GM21390 (cell line): Measurements from ENCODE around the gene ITPR3.

Source experiments
- ATAC-seq: cut with Tn5 transposase; IDR thresholded peaks from one replicate; pipeline ENCODE4 v1.9.1; 2021; ENCODE audit not compliant: unreplicated experiment

The ITPR3 gene

GRCh38 chr6:33727932-33728331 is 106.8 kb downstream of the ITPR3 start:
- ATAC-seq: no peak

- ATAC-seq: no peak
These were observed 107.3 kb downstream of the ITPR3 start for GRCh38 chr6:33728438-33728837.

DNA sequence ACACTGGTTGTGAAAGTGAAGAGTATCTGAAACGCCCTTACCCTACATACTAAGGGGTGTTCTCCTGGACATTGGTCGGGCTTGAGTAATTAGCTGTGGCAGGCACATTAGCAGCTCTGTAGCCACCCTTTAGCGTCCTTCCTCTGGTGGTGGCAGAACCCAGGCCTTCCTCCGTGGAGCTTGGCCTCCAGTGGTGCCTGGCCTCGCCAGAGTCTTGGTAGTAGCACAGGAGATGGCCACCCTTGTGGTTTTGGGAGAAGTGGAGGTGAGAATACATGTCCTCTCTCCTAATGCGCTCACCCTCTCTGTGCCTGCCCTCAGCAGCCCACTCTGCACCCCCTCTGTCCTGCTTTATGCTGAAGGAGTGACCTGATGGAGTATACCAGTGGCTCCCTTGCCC is 107.9 kb downstream of the ITPR3 start:
- ATAC-seq: no peak

- ATAC-seq: no peak
These were observed 109.5 kb downstream of the ITPR3 start for GRCh38 chr6:33730611-33731010.

DNA sequence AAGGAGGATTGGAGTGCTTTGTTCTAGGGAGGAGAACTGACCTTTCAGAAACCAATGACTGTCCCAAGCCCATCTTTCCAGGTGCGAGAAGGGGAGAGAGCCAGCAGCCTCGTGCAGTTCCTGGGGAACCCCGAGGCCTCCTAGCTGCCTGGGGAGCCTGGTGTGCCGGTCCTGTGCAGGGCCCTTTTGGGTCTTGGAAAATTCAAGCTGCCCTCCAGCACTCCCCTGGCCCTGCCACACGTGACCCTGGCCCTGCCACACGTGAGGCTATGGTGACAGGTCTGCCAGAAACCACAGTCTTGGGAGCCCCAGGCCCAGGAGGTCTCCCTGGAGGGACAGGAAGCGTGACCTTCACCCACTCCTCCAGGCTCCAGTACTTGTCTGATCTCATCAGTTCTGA is 109.9 kb downstream of the ITPR3 start:
- no peak for ATAC-seq

GRCh38 chr6:33731751-33732282 is 110.7 kb downstream of the ITPR3 start:
- no peak for ATAC-seq

GRCh38 chr6:33732385-33732784 is 111.3 kb downstream of the ITPR3 start:
- no peak for ATAC-seq

DNA sequence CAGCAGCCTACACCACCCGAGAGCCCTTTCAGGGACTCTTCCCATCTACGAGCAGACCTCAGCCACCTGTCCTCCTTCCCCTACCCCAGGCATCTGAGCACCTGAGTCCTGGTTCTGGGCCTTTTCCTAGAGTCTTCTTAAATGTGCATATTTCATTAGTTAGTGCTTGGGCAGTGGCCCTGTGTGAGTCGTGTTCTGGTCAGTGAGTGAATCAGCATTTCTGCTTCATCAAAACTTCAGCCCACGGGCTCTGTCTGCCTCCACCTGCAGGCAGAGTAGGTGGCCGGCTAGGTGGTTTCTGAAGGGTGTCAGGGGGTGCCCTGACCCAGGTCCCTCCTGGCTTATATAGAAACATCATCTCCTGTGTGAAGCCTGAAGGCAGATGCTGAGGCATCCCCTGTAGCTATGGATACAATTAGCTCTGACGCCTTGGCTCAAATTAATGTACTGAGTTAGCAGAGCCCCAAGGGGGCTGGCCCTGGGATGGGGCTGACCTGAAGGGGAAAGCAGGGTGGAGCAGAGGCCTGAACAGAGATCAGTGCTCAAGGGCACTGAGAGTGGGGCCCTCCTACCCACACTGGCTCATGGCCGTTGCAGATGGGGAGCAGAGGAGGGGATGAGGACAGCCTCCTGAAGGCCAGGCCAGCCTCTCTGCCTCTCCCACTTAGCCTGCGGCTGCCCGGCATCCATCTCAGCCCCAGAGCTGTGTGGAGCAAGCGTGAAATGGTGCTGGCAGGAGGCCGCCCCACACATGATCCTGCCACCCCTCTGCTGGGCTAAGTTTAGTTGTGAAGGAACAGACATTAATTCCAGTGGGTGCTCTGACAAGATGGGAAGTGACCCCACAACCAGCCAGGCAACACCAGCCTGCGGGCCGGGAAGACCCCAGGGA is 111.9 kb downstream of the ITPR3 start:
- ATAC-seq: no peak

- ATAC-seq: no peak
These were observed 112.5 kb downstream of the ITPR3 start for GRCh38 chr6:33733709-33734007.

- ATAC-seq: no peak
These were observed 114.1 kb downstream of the ITPR3 start for GRCh38 chr6:33735216-33735615.

GRCh38 chr6:33737267-33738026 is 116.3 kb downstream of the ITPR3 start:
- no peak for ATAC-seq

DNA sequence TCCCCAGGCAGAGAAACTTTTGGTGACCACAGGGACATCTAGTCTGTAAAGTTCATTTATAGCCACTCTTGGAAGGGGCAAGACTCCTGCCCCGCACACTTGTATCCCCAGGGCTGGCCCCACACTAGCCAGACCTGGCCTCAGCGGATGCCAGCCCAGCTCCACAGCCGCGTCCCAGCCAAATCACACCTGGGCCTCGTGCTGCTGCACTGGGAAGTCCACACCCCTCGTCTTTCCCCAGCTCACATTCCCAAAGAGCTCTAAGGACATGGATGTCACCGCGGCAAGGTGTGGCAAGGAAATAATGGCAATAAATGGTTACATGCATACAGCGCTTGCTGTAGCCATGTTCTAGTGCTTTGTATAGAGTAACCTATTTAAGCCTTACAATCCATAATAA is 117.0 kb downstream of the ITPR3 start:
- ATAC-seq: no peak

DNA sequence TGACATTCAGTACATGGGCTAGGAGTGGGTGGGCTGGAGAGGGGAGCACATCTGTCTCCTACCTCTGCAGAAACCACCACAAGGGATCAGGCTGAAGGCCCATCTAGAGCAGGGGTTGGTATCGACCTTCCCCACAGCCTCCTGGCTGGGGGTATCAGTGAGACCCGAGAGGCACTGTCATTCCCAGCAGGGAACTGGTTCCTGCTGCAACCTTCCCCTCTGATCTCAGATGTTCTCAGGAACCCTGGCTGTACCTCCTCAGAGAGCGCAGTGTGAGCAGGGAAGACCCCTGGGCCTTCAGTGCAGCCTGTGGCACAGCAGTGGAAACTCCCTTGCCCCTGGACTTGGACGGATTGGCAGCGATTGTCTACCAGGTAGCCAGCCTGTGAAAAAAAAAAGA is 117.8 kb downstream of the ITPR3 start:
- ATAC-seq: no peak

DNA sequence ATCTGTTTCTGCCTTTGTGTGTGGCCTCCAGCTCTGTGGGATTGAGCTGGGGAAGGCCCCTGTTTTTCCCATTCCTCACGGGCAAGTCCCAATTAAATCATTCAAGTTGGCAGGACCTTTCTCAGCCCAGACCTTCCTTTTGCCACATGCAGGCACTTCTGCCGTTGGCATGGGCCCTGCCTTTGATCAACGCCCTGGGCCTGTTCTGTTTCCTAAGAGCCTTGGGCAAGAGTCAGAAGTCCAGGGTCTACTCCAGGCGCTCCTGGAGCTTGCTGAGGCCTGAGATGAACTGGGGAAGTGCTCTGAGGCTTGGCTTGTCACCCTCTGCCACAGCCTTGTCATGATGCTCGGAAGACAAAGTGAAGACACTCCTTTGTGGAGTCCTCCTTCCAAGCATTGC is 118.4 kb downstream of the ITPR3 start:
- no peak for ATAC-seq

GRCh38 chr6:33740204-33740608 is 119.1 kb downstream of the ITPR3 start:
- ATAC-seq: no peak

GRCh38 chr6:33740794-33741193 is 119.7 kb downstream of the ITPR3 start:
- ATAC-seq: no peak

DNA sequence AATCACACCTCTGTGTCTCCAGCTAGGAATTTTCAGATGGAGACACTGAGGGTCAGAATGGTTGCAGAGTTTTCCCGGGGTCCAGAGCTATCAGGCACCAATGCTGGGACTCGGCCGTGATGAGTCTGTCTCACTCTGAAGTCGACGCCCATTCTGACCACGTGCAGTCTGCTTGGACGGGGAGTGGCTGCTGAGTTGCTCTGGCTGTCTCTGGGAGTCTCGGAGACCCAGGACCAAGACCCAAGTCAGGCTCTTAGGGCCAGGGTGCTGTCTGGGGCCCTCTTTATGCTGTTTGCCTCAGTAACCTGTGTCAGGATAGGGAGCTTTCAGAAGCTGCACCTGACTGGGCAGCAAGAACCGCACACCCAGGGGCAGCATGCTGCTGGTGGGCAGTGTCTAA is 121.0 kb downstream of the ITPR3 start:
- ATAC-seq: no peak

GRCh38 chr6:33742837-33743236 is 121.7 kb downstream of the ITPR3 start:
- ATAC-seq: no peak

GRCh38 chr6:33744001-33744848 is 123.1 kb downstream of the ITPR3 start:
- ATAC-seq: no peak

DNA sequence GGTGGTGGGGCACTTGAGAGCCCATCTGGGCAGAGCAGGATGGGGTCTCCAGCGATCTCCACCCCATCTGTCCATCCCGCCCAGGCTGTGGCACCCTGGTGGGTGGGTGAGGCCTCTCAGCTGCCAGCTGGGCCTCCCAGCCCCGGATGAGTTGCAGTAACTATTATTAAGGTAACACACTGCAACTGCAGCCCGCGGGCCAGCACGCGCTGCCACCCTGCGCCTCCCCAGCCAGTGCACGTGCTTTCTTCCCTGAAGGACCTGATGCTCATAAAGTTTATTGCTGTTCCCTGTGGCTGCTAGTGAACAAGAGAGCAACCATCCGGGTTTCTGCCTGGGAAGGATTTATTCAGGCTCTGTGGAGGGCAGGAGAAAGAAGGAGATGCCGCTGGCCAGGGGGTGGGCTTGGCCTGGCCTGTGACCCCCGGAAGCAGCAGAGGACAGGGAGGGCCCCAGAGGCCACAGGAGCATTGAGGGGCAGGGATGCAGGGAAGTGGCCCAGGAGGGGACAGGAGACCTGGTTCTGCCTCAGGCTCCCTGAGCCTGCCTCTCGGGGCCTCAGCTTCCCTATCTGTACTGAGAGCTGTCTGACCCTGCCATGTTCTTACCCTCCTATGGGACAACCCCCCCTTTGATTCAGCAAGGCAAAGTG is 123.9 kb downstream of the ITPR3 start:
- ATAC-seq: no peak

DNA sequence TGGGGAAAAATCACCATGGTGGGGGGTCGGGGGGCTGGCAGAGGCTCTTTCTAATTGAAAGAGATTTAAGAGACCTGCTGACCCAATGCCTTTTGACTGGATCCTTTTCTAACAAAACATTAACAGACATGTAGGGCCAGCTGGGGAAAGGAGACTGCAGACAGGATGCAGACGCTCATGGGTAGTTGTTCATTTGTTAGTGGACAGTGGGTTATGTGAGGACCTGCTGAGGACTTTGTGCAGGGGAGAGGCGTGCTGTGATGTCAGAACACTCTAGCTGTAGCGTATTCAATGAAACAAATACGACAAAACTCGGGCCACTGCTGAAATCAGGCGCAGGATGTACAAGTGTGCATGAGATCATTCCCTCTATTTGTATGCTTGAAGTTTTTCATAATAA is 124.4 kb downstream of the ITPR3 start:
- ATAC-seq: no peak
